ENCODE measurements around the gene AEBP1.
A peak's percentile ranks its signal among the peaks of the same experiment; 100 is the strongest.

The AEBP1 gene

GRCh38 chr7:44145479-44145968, 41.4 kb downstream of the AEBP1 start:
- DNase-seq = peak; percentile 69

GRCh38 chr7:44145969-44146911, 42.1 kb downstream of the AEBP1 start:
- peak; percentile 72 for DNase-seq

GRCh38 chr7:44147026-44147991, 43.2 kb downstream of the AEBP1 start:
- no peak for DNase-seq

- DNase-seq = no peak
Measured at GRCh38 chr7:44148166-44148565, 44.0 kb downstream of the AEBP1 start.

GRCh38 chr7:44148961-44149536, 44.9 kb downstream of the AEBP1 start:
- DNase-seq = no peak

GRCh38 chr7:44149571-44150465, 45.7 kb downstream of the AEBP1 start:
- no peak for DNase-seq

- DNase-seq = no peak
Measured at GRCh38 chr7:44150466-44150832, 46.3 kb downstream of the AEBP1 start.

GRCh38 chr7:44150966-44151941, 47.1 kb downstream of the AEBP1 start:
- no peak for DNase-seq

- no peak for DNase-seq
Measured at GRCh38 chr7:44151956-44152355, 47.8 kb downstream of the AEBP1 start.

- DNase-seq = no peak
Measured at GRCh38 chr7:44152971-44153947, 49.1 kb downstream of the AEBP1 start.

GRCh38 chr7:44153948-44154335, 49.8 kb downstream of the AEBP1 start:
- no peak for DNase-seq

- no peak for DNase-seq
Measured at GRCh38 chr7:44154703-44155102, 50.6 kb downstream of the AEBP1 start.

- DNase-seq = no peak
Measured at GRCh38 chr7:44155191-44156185, 51.3 kb downstream of the AEBP1 start.

- DNase-seq = no peak
Measured at GRCh38 chr7:44156453-44157010, 52.4 kb downstream of the AEBP1 start.

- no peak for DNase-seq
Measured at GRCh38 chr7:44157116-44158080, 53.3 kb downstream of the AEBP1 start.

GRCh38 chr7:44158096-44158872, 54.1 kb downstream of the AEBP1 start:
- DNase-seq = no peak
